HG03175 (cell line): Measurements from ENCODE around the gene TTC38.
"Not testable (repeated sequence)": the region's sequence is repeated elsewhere in the genome, so short reads cannot be mapped to it uniquely, and the experiment has no call there.

ENCODE experiments used
- ATAC-seq: cut with Tn5 transposase; IDR thresholded peaks from one replicate; pipeline ENCODE4 v1.9.1; 2021; ENCODE audit warnings: mild to moderate bottlenecking, moderate library complexity; ENCODE audit not compliant: unreplicated experiment

TTC38 gene

GRCh38 chr22:46295277-46295971 lies 27.6 kb downstream of the TTC38 start:
- no peak for ATAC-seq

GRCh38 chr22:46296257-46297150 lies 28.7 kb downstream of the TTC38 start, which contains the start of gene GTSE1:
TSS of gene GTSE1 (plus strand) at chr22:46296870. CDS start at chr22:46297401, 531 bp downstream.
- peak; percentile 96 for ATAC-seq

- ATAC-seq: no peak
These were observed 29.5 kb downstream of the TTC38 start for GRCh38 chr22:46297151-46297812.

- ATAC-seq: no peak
These were observed 31.3 kb downstream of the TTC38 start for GRCh38 chr22:46299101-46299500.

- no peak for ATAC-seq
These were observed 32.7 kb downstream of the TTC38 start for GRCh38 chr22:46300491-46300890.

- no peak for ATAC-seq
These were observed 35.6 kb downstream of the TTC38 start for GRCh38 chr22:46303347-46303965.

- ATAC-seq: no peak
These were observed 40.6 kb downstream of the TTC38 start for GRCh38 chr22:46308283-46308988.

GRCh38 chr22:46309526-46310085 lies 41.8 kb downstream of the TTC38 start:
- ATAC-seq: no peak

GRCh38 chr22:46312056-46312455 lies 44.2 kb downstream of the TTC38 start:
- ATAC-seq: no peak

- not testable (repeated sequence) for ATAC-seq
These were observed 45.0 kb downstream of the TTC38 start for GRCh38 chr22:46312848-46313247.

- ATAC-seq: no peak
These were observed 48.2 kb downstream of the TTC38 start for GRCh38 chr22:46315976-46316375.

GRCh38 chr22:46317646-46318045 lies 49.8 kb downstream of the TTC38 start:
- ATAC-seq: no peak

GRCh38 chr22:46318576-46318975 lies 50.8 kb downstream of the TTC38 start:
- ATAC-seq: no peak

GRCh38 chr22:46319319-46319718 lies 51.5 kb downstream of the TTC38 start:
- ATAC-seq: no peak

- ATAC-seq: no peak
These were observed 52.4 kb downstream of the TTC38 start for GRCh38 chr22:46320166-46320710.

- ATAC-seq: no peak
These were observed 53.0 kb downstream of the TTC38 start for GRCh38 chr22:46320716-46321386.

GRCh38 chr22:46322711-46323110 lies 54.9 kb downstream of the TTC38 start:
- ATAC-seq: no peak

- no peak for ATAC-seq
These were observed 55.4 kb downstream of the TTC38 start for GRCh38 chr22:46323162-46323561.

GRCh38 chr22:46326066-46326680 lies 58.4 kb downstream of the TTC38 start:
- ATAC-seq: no peak
